DND-41 (cell line): ENCODE measurements around the gene KCNC1.

Experiments used
- ATAC-seq: fragments of 200-7000 bp; cut with Tn5 transposase; 3 replicates; pipeline ENCODE4 v1.9.1; 2021; ENCODE audit warnings: low read depth; ENCODE audit not compliant: insufficient read depth
- DNase-seq: peaks from one replicate; pipeline ENCODE4 v3.0.0-alpha.2; 2020
- H2AFZ ChIP-seq: 2 replicates; pipeline ENCODE4 v1.6.0; 2012; ENCODE audit warnings: low read depth, low read length
- H3K27ac ChIP-seq: 2 replicates; pipeline ENCODE4 v1.5.1; 2012; ENCODE audit warnings: low read length, inconsistent platforms
- H3K27me3 ChIP-seq: fragments of 200-600 bp; sonication (generic); 2 replicates; pipeline ENCODE4 v1.6.0; 2012; ENCODE audit warnings: low read length, mild to moderate bottlenecking, inconsistent platforms; ENCODE audit not compliant: insufficient read depth, poor library complexity
- H3K36me3 ChIP-seq: 2 replicates; pipeline ENCODE4 v1.5.1; 2012; ENCODE audit warnings: low read length, inconsistent platforms; ENCODE audit not compliant: insufficient read depth
- H3K4me1 ChIP-seq: 2 replicates; pipeline ENCODE4 v1.5.1; 2012; ENCODE audit warnings: mild to moderate bottlenecking, low read length; ENCODE audit not compliant: insufficient read depth
- H3K4me2 ChIP-seq: 2 replicates; pipeline ENCODE4 v1.6.0; 2012; ENCODE audit warnings: mild to moderate bottlenecking, moderate library complexity, low read length, inconsistent platforms; ENCODE audit not compliant: insufficient read depth
- H3K4me3 ChIP-seq, 2 experiments: fragments of 200-600 bp in 1 of 2; shearing (Covaris generic) in 1 of 2; 2 replicates each; pipeline ENCODE4 v1.5.1; 2012 to 2016; ENCODE audit warnings: inconsistent platforms in 2 of 2, low read length in 2 of 2, mild to moderate bottlenecking in 2 of 2, low read depth in 1 of 2, moderate library complexity in 1 of 2
- H3K79me2 ChIP-seq: 2 replicates; pipeline ENCODE4 v1.6.0; 2012; ENCODE audit warnings: low read length, inconsistent platforms; ENCODE audit not compliant: insufficient read depth
- H3K9ac ChIP-seq: 2 replicates; pipeline ENCODE4 v1.6.0; 2012; ENCODE audit warnings: low read depth, mild to moderate bottlenecking, inconsistent platforms, low read length, moderate library complexity
- H3K9me3 ChIP-seq: 2 replicates; pipeline ENCODE4 v1.5.1; 2012; ENCODE audit warnings: low read length, moderate library complexity, mild to moderate bottlenecking, inconsistent platforms; ENCODE audit not compliant: insufficient read depth, severe bottlenecking
- H4K20me1 ChIP-seq: 2 replicates; pipeline ENCODE4 v1.6.0; 2012; ENCODE audit warnings: low read length; ENCODE audit not compliant: insufficient read depth
- EZH2 ChIP-seq: IDR thresholded peaks from 3 replicates; pipeline ENCODE4 v1.6.1; 2012; ENCODE audit warnings: borderline replicate concordance, low read depth, mild to moderate bottlenecking, moderate library complexity, low read length, inconsistent platforms; ENCODE audit not compliant: severe bottlenecking
- TF ChIP-seq, protein P1 (sequence below): IDR thresholded peaks from 2 replicates; pipeline ENCODE4 v1.5.1; 2012; ENCODE audit warnings: borderline replicate concordance, low read length, moderate library complexity, mild to moderate bottlenecking; ENCODE audit not compliant: poor library complexity, severe bottlenecking; ENCODE audit errors: extremely low read depth

Gene KCNC1

DNA sequence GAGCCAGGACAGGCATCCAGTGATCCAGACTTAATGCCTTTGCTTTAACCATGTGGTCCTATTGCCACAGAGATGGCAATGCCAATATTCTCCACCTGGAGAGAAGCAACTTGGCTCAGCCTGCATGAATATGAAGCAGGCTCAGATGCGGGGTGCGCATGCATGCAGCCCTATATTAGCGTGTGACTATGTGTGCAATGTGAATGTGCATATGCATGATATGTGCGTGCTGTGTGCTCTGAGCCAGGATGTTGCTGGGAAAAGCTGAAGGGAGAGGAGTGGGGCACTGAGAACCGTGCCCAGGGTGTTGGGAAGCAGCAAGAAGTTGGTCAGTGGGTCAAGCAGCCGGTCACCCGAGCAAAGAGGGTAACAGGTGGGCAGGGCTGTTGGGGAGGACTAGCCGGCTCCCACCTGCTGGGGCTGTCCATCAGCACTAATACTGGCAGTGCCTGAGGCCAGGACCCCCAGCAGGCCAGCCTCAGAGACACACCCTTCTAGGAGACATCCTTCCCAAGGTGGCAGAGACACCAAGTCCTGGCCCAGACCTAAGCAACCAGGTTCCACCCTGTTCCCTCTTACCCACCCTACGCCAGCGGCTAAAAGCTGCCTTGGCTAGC is 40.0 kb upstream of the KCNC1 start:
- Histone ChIP-seq H3K4me3 (no peak overlapping the region), H3K4me1 (no peaks in the 10 kb centered on the region), H4K20me1 (peaks cover 3% of the 10 kb centered on the region; the same call in 1 of the 2 replicates), H3K27me3 (peaks cover 26% of the 10 kb centered on the region), H2AFZ (no peak overlapping the region), H3K9ac (no peak overlapping the region), H3K9me3 (no peaks in the 10 kb centered on the region), H3K27ac (no peak overlapping the region), H3K79me2 (no peaks in the 10 kb centered on the region), H3K4me2 (no peak overlapping the region), H3K36me3 (no peaks in the 10 kb centered on the region)
- ATAC-seq (no peak), DNase-seq (no peak)
- no peak for TF ChIP-seq EZH2
- TF ChIP-seq, protein P1, sequence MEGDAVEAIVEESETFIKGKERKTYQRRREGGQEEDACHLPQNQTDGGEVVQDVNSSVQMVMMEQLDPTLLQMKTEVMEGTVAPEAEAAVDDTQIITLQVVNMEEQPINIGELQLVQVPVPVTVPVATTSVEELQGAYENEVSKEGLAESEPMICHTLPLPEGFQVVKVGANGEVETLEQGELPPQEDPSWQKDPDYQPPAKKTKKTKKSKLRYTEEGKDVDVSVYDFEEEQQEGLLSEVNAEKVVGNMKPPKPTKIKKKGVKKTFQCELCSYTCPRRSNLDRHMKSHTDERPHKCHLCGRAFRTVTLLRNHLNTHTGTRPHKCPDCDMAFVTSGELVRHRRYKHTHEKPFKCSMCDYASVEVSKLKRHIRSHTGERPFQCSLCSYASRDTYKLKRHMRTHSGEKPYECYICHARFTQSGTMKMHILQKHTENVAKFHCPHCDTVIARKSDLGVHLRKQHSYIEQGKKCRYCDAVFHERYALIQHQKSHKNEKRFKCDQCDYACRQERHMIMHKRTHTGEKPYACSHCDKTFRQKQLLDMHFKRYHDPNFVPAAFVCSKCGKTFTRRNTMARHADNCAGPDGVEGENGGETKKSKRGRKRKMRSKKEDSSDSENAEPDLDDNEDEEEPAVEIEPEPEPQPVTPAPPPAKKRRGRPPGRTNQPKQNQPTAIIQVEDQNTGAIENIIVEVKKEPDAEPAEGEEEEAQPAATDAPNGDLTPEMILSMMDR, result no peak

DNA sequence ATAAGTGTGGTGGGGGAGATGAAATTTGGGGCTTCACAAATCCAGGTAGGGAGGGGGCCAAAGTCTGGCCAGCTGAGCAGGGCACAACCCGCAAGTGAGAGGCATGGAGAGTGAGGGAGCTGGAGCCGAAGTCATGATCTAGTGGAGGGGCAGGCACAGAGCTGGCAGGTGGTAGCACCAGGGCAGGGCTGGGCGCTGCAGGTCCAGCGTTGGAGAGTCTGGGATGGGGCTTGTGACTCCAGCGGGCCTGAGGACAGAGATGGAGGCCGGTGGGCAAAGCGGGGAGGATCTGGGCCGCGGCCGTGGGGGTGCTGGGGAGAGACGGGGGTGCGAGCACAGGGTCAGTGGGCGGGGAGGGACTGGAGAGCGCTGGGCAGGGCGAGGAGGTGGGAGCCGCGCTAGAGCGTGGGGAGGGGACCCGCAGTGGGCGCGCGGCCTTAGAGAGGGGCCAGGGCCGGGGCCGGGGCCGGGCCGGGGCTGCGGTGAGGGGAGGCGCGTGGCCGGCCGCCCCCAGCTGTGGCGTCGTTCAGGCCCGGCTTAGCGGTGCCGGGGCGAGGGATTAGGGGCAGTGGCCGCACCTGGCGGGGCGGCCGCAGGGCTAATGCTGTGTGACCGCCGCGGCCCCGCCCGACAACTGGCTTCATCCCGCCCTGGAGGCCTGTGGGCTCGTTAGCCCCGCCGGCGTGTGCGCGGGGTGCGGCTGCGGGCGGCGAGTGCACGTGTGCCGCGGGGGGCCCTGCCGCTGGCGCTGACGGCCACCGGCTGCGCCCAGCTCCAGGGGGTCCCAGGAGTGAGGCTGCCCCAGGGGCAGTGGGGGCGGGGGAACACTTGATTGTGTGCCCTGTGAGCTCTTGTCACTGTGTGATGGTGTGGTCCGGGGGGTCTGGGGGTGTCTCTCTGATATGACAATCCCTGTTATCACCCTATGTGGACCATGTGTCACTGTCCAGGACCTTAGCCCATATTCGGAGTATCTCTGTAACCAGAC is 38.8 kb upstream of the KCNC1 start:
- Histone ChIP-seq H3K4me1 (no peaks in the 10 kb centered on the region), H3K27ac (no peak overlapping the region), H4K20me1 (peaks cover 3% of the 10 kb centered on the region; the same call in 1 of the 2 replicates), H3K9me3 (no peaks in the 10 kb centered on the region), H2AFZ (no peak overlapping the region), H3K27me3 (peaks cover 17% of the 10 kb centered on the region), H3K36me3 (no peaks in the 10 kb centered on the region), H3K79me2 (no peaks in the 10 kb centered on the region), H3K9ac (no peak overlapping the region), H3K4me3 (no peak overlapping the region), H3K4me2 (no peak overlapping the region)
- no peak for ATAC-seq
- DNase-seq, result no peak
- no peak for TF ChIP-seq EZH2
- TF ChIP-seq, protein P1, result no peak

DNA sequence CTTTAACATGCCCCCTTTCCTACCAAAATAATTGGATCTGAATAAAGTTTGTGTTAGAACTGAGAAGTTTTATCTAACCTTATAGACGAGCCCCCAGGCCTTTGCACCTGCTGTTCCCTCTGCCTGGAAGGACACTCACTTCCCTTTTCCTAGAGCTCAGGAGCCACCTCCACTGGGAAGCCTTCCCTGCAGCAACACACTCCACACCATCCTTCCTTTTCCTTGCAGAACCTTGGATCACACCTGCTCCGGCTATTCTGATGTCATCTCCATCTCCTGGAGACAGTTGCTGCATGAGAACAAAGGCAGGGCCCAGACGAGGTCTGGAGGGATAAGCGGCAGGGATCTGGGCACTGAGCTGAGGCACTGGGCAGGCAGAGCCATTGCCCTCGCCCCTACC is 37.8 kb upstream of the KCNC1 start:
- Histone ChIP-seq H3K27me3 (peaks cover 14% of the 10 kb centered on the region), H3K4me1 (no peaks in the 10 kb centered on the region), H2AFZ (no peak overlapping the region), H3K4me2 (no peak overlapping the region), H3K4me3 (no peak overlapping the region), H3K9ac (no peak overlapping the region), H4K20me1 (peaks cover 3% of the 10 kb centered on the region; the same call in 1 of the 2 replicates), H3K36me3 (no peaks in the 10 kb centered on the region), H3K79me2 (no peaks in the 10 kb centered on the region), H3K27ac (no peak overlapping the region), H3K9me3 (no peaks in the 10 kb centered on the region)
- ATAC-seq (no peak), DNase-seq (no peak)
- TF ChIP-seq, protein P1, result no peak
- no peak for TF ChIP-seq EZH2
